HEK293 (cell line): ENCODE results near the gene SPPL2C.

Experiments
- CTCF ChIP-seq: fragments of 450-650 bp; formaldehyde crosslinking; IDR thresholded peaks from 2 replicates; pipeline ENCODE4 v1.5.1; 2016; ENCODE audit warnings: missing biosample characterization, missing genetic modification characterization
- SP7 ChIP-seq: fragments of 450-650 bp; formaldehyde crosslinking; IDR thresholded peaks from 2 replicates; pipeline ENCODE4 v1.5.1; 2016; ENCODE audit warnings: missing biosample characterization, missing genetic modification characterization
- YY1 ChIP-seq: fragments of 450-650 bp; formaldehyde crosslinking; IDR thresholded peaks from 2 replicates; pipeline ENCODE4 v1.5.1; 2018; ENCODE audit warnings: missing biosample characterization, missing genetic modification characterization
- ZFP41 ChIP-seq: fragments of 450-650 bp; formaldehyde crosslinking; IDR thresholded peaks from 2 replicates; pipeline ENCODE4 v1.5.1; 2016; ENCODE audit warnings: missing biosample characterization, missing genetic modification characterization, borderline replicate concordance
- ZNF112 ChIP-seq: fragments of 450-650 bp; formaldehyde crosslinking; IDR thresholded peaks from 2 replicates; pipeline ENCODE4 v1.5.0; 2017; ENCODE audit warnings: missing biosample characterization, missing genetic modification characterization
- ZNF146 ChIP-seq: fragments of 450-650 bp; formaldehyde crosslinking; IDR thresholded peaks from 2 replicates; pipeline ENCODE4 v1.5.1; 2016; ENCODE audit warnings: missing biosample characterization, missing genetic modification characterization
- ZNF214 ChIP-seq: fragments of 450-650 bp; formaldehyde crosslinking; IDR thresholded peaks from 2 replicates; pipeline ENCODE4 v1.5.1; 2017; ENCODE audit warnings: missing biosample characterization, mild to moderate bottlenecking, missing genetic modification characterization, borderline replicate concordance
- ZNF677 ChIP-seq: fragments of 450-650 bp; IDR thresholded peaks from 2 replicates; pipeline ENCODE4 v1.5.0; 2018; ENCODE audit warnings: missing biosample characterization, mild to moderate bottlenecking, missing genetic modification characterization, moderate library complexity
- ZNF76 ChIP-seq: fragments of 450-650 bp; formaldehyde crosslinking; IDR thresholded peaks from 2 replicates; pipeline ENCODE4; 2016; ENCODE audit warnings: low read depth, missing biosample characterization, missing genetic modification characterization, borderline replicate concordance
- ZSCAN5A ChIP-seq: fragments of 450-650 bp; formaldehyde crosslinking; IDR thresholded peaks from 2 replicates; pipeline ENCODE4 v1.5.1; 2016; ENCODE audit warnings: missing biosample characterization, missing genetic modification characterization

GRCh38 chr17:45845376-45846185 lies 900 bp downstream of the SPPL2C start:
- TF ChIP-seq CTCF (tag by site-specific recombination) (no peak), ZSCAN5A (tag by site-specific recombination) (no peak), ZNF76 (tag by site-specific recombination) (no peak), ZFP41 (tag by site-specific recombination) (no peak), YY1 (tag by site-specific recombination) (no peak), ZNF677 (tag by site-specific recombination) (no peak), ZNF214 (no peak), ZNF146 (tag by site-specific recombination) (no peak), SP7 (tag by site-specific recombination) (no peak), ZNF112 (no peak)
